WTC11 (cell line): ENCODE measurements around the gene BCL2L11.

Experiments used
- ATF2 ChIP-seq: sonication (generic); formaldehyde crosslinking; IDR thresholded peaks from 2 replicates; pipeline ENCODE4 v1.8.1; 2022; ENCODE audit warnings: low read depth, missing genetic modification reagents, borderline replicate concordance
- CTCF ChIP-seq: fragments of 200-600 bp; IDR thresholded peaks from 2 replicates; pipeline ENCODE4 v1.8.0; 2022; ENCODE audit warnings: antibody characterized with exemption
- FOXP1 ChIP-seq: sonication (generic); formaldehyde crosslinking; IDR thresholded peaks from 2 replicates; pipeline ENCODE4 v1.8.0; 2022; ENCODE audit warnings: missing genetic modification reagents, mild to moderate bottlenecking, moderate library complexity, borderline replicate concordance
- HMGA2 ChIP-seq: fragments of 250-450 bp; sonication (Bioruptor Pico); IDR thresholded peaks from 2 replicates; pipeline ENCODE4 v1.4.0; 2021; ENCODE audit warnings: mild to moderate bottlenecking, moderate library complexity
- ZNF138 ChIP-seq: sonication (generic); formaldehyde crosslinking; conservative IDR thresholded peaks from 2 replicates; pipeline ENCODE4 v1.8.1; 2022; ENCODE audit warnings: mild to moderate bottlenecking, moderate library complexity, missing genetic modification reagents
- TF ChIP-seq, protein P1 (sequence below): sonication (generic); formaldehyde crosslinking; IDR thresholded peaks from 2 replicates; pipeline ENCODE4 v1.8.0; 2022; ENCODE audit warnings: mild to moderate bottlenecking, missing genetic modification reagents

DNA sequence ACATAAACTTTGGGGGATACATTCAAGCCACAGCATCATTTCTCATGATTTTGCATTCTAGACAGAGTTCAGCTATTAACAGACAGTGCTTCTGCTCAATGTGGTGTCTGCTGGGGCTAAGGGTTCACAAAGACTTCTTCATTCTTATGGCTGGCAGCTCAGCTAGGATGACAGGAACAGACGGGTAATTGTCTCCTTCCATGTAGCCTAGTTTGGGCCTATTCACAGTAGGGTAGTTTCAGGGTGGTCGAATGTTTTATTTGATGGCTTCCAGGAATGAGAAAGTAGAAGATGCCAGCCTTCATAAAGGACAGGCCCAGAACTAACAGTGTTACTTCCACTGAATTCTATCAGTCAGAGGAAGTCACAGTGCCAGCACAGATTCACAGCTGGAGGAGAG, 26.0 kb upstream of the BCL2L11 start:
- TF ChIP-seq CTCF (no peak), ZNF138 (CRISPR knock-in tag) (no peak), FOXP1 (CRISPR knock-in tag) (no peak), HMGA2 (CRISPR knock-in tag) (no peak), ATF2 (CRISPR knock-in tag) (no peak)
- TF ChIP-seq, protein P1, sequence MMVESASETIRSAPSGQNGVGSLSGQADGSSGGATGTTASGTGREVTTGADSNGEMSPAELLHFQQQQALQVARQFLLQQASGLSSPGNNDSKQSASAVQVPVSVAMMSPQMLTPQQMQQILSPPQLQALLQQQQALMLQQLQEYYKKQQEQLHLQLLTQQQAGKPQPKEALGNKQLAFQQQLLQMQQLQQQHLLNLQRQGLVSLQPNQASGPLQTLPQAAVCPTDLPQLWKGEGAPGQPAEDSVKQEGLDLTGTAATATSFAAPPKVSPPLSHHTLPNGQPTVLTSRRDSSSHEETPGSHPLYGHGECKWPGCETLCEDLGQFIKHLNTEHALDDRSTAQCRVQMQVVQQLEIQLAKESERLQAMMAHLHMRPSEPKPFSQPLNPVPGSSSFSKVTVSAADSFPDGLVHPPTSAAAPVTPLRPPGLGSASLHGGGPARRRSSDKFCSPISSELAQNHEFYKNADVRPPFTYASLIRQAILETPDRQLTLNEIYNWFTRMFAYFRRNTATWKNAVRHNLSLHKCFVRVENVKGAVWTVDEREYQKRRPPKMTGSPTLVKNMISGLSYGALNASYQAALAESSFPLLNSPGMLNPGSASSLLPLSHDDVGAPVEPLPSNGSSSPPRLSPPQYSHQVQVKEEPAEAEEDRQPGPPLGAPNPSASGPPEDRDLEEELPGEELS: no peak
